GM13976 (cell line): ENCODE data around the gene P4HB.

Source experiments
- DNase-seq: peaks from one replicate; pipeline ENCODE4 v3.0.0; 2012; ENCODE audit warnings: low spot score
- in situ Hi-C: fragments of 300-500 bp; cut with MboI; formaldehyde crosslinking; loops from one replicate; pipeline ENCODE4 v1.12.0; 2022; ENCODE audit warnings: low sequenced_read_pairs, mixed read lengths, inconsistent platforms; ENCODE audit not compliant: unreplicated experiment
- TF ChIP-seq, protein P1 (sequence below): IDR thresholded peaks from 2 replicates; pipeline ENCODE4 v1.5.1; 2012; ENCODE audit warnings: borderline replicate concordance, mild to moderate bottlenecking; ENCODE audit not compliant: insufficient read depth; ENCODE audit errors: extremely low read depth, missing control alignments, control extremely low read depth

Gene P4HB

DNA sequence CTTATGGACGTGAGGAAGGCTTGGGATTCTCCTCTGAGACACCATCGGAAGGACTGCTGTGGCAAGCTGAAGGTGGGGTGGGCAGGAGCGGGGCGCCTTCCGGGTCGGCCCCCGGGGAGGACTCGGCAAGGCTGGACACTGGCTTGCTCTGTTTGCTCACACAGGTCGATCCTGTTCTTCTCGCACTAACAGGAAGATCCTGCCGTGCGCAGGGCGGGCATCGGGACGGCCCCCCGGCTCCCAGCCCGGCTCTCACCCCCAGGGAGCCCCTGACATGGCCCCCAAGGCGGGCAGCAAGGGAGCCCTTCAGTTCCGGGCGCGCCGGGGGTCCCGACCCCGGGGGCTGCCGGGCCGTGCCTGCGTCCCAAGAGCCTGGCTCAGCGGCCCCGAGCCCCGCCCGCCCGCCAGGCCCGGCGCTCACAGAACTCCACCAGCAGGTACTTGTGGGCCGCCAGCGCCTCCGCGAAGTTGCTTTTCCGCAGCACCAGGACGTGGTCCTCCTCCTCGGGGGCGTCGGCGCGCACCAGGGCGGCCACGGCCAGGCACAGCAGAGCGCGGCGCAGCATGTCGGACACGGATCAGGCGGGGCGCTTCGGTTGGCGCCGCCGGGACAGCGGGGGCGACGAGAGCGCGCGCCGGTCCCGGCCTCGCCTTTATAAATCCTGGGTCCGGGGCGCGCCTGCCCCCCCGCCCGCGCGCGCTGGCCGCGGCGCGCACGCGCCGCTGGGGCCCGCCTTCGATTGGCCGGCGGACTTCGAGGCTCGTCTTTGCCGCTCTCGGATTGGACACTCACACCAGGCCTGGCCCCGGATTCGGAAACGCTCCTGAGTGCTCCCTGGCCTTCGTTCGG is at the start of gene P4HB:
Gene P4HB, minus strand, starts transcription at position 630 of the 850 bp plus-strand sequence. Its CDS starts 64 bp downstream, at position 566.
- TF ChIP-seq, protein P1, sequence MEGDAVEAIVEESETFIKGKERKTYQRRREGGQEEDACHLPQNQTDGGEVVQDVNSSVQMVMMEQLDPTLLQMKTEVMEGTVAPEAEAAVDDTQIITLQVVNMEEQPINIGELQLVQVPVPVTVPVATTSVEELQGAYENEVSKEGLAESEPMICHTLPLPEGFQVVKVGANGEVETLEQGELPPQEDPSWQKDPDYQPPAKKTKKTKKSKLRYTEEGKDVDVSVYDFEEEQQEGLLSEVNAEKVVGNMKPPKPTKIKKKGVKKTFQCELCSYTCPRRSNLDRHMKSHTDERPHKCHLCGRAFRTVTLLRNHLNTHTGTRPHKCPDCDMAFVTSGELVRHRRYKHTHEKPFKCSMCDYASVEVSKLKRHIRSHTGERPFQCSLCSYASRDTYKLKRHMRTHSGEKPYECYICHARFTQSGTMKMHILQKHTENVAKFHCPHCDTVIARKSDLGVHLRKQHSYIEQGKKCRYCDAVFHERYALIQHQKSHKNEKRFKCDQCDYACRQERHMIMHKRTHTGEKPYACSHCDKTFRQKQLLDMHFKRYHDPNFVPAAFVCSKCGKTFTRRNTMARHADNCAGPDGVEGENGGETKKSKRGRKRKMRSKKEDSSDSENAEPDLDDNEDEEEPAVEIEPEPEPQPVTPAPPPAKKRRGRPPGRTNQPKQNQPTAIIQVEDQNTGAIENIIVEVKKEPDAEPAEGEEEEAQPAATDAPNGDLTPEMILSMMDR, result no peak
- in situ Hi-C loops, result no loop called here
- peak; percentile 99 for DNase-seq

DNA sequence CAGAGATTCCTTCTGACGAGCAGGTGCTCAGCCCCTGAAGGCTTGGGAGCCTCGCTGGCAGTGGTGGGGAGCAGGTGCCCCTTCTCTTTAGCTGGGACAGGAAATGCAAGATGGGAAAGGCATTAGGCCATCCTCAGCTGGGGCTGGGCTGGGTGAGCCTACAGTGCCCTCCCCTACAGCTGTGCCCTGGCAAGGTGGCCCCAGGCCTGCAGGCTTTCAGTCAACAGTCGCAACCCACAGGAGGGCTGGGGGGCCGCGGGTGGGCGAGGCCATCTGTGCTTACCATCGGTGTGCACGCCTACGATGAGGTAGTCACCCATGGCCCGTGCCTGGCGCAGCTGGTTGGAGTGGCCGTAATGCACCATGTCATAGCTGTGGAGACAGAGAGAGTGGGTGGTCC is 48.9 kb upstream of the P4HB start:
- TF ChIP-seq, protein P1, result no peak
- in situ Hi-C loops, result no loop called here

DNA sequence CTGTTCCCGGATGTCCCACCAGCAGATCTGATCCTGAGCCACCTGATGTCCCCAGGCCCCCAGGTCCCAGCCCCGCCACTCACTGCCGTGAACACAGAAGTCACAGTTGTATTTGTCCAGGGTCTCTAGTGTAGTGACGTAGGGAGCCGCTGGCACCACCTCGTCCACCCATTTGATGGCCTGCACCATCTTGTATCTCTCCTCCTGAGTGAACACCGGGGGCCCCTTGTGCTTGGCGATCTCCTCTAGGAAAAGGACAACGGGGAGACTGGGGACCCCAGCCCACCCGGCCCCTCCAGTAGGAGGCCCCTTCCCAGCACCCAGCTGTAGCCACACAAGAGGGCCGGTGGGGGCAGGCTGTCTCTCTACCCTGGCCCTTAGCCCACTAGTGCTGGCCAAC is 48.5 kb upstream of the P4HB start:
- in situ Hi-C loops, result no loop called here
- no peak for DNase-seq
- TF ChIP-seq, protein P1, result no peak

More for the DNA sequence above, 48.9 kb upstream of the P4HB start:
- DNase-seq, result no peak

DNA sequence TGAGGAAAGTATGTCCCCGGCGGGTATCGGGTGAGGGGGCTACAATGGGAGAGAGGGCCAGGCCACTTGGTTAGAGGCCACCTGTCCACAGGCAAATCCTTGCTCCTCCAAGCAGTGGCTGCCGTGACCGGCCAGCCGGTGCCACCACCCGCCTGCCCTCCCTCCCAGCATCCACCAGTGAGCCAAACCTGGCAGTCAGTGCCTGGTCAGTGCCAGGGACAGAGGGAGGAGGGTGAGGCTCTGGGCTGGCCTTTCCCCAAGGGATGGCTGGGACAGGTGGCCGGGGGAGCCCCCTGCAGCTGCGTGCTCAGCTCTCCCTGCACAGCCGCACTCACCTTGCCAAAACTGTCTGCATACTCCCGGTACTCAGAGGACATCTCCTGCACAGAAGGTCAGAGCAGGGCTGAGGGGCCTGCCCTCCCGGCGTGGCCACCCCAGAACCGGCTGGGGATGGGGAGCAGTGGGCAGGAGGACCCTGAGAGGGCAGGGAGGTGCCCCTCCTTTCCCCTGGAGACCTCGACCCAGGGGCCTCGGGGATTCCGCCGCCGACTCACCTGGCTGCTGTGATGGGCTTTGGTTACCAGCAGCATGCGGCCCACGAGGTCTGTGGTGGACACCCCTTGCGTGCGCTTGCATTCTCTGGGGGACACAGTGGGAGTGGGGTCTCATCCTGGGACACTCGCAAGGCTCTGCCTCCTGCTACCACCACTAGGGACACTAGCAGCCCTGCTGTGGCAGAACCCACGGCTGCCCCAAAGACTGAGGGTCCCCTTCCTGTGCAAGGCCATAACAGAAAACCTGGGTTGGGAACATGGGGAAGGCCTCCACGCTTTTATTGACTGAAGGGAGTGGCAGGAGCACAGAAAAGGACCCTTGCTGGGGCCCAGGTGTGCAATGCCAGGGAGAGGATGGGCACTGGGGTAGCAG is 47.1 kb upstream of the P4HB start:
- DNase-seq, result no peak
- TF ChIP-seq, protein P1, result no peak
- in situ Hi-C loops, result no loop called here

DNA sequence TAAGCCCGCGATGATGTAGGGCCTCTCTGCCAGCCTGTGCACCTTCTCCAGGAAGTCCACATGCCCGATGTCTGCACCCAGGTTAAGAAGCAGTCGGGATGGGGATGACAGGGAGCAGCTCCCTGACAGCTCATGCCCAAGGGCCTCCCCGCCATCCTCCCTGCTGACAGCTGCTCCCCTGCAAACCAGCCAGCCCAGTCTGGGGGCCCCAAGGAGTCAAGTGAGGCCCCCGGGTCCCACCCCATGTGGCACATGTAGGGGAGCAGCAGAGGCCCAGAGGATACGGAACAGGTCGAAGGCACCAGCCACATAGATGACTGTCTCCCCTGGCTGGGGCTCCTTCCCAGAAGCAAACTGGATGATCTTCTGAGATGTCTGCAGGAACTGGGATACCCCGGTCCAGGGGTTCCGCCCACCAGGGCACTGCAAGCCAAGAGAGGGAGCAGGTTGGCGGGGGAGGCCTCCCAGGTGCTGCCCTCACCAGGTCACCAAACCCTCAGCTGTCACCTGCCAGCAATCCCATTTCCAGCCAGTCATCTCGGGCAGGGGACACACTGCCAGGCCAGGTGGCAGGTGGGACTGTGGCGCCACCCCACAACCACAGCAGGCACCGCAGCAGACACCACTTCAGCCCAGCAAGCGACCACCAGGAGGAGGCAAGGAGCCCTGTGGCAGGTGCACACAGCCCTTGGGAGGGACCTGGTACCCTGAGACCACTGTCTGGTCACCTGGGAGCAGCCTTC is 46.3 kb upstream of the P4HB start:
- in situ Hi-C loops, result no loop called here
- no peak for DNase-seq
- TF ChIP-seq, protein P1, result no peak

DNA sequence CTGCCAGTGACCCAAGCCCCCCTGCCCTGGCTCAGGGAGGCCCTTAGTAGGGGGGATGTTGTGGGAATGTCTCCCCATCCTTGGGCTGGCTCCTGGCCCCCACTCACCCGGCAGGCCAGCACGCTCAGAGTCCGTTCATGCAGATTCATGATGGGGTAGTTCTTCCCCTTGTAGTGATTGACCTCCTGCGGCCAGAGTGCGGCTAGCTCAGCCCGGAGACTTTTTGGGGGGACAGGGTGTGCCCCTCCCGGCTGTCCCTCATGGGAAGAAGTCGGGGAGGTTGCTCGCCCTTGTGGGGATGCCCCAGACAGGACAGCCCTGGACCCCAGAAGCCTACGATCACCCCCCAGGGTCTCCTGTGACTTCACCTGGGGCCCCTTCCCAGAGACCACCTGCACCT is 45.7 kb upstream of the P4HB start:
- DNase-seq, result no peak
- TF ChIP-seq, protein P1, result no peak
- in situ Hi-C loops, result no loop called here
